ENCODE data around the gene CCNB2. TPM values are rescaled to one million over a fixed set of nuclear protein-coding genes. Genes with fewer than 3 reads are reported as not detected.

Gene CCNB2
- total and polyA plus RNA-seq, 2 donors, result 19.5 to 75.1 TPM

GRCh38 chr15:59166601-59167265, 61.8 kb downstream of the CCNB2 start:
- Histone ChIP-seq H3K4me1 (ENCODE audit: control insufficient read depth in 2 of 2, insufficient read depth in 2 of 2, low read length in 2 of 2) (peaks cover 0 to 2% of the 10 kb centered on the region in 2 donors), H3K9me3 (ENCODE audit: control insufficient read depth in 2 of 2, insufficient read depth in 1 of 2, low read length in 1 of 2) (no peaks in the 10 kb centered on the region), H3K4me3 (ENCODE audit: low read length in 2 of 2) (no peak overlapping the region), H3K27me3 (ENCODE audit: control insufficient read depth in 2 of 2, insufficient read depth in 1 of 2, low read length in 1 of 2) (no peaks in the 10 kb centered on the region), H3K27ac (ENCODE audit: low read depth in 1 of 2, low read length in 1 of 2) (peak overlapping the region in 1 of 2 donors; percentile 31), H3K36me3 (ENCODE audit: control insufficient read depth in 2 of 2, insufficient read depth in 2 of 2, low read length in 1 of 2) (no peaks in the 10 kb centered on the region)
- WGBS, result 87% methylated on average over 11 of the region's 11 CpGs
- no peak for DNase-seq (ENCODE audit: low read depth in 6 of 9, low spot score in 9 of 9)

GRCh38 chr15:59168536-59168935, 63.6 kb downstream of the CCNB2 start:
- Histone ChIP-seq H3K9me3 (ENCODE audit: control insufficient read depth in 2 of 2, insufficient read depth in 1 of 2, low read length in 1 of 2) (no peaks in the 10 kb centered on the region), H3K27me3 (ENCODE audit: control insufficient read depth in 2 of 2, insufficient read depth in 1 of 2, low read length in 1 of 2) (no peaks in the 10 kb centered on the region), H3K27ac (ENCODE audit: low read depth in 1 of 2, low read length in 1 of 2) (no peak overlapping the region), H3K36me3 (ENCODE audit: control insufficient read depth in 2 of 2, insufficient read depth in 2 of 2, low read length in 1 of 2) (no peaks in the 10 kb centered on the region), H3K4me3 (ENCODE audit: low read length in 2 of 2) (no peak overlapping the region), H3K4me1 (ENCODE audit: control insufficient read depth in 2 of 2, insufficient read depth in 2 of 2, low read length in 2 of 2) (peaks cover 0 to 2% of the 10 kb centered on the region in 2 donors)
- DNase-seq (ENCODE audit: low read depth in 6 of 9, low spot score in 9 of 9), result no peak
- WGBS, result 92% methylated on average over 7 of the region's 7 CpGs

- no peak for DNase-seq (ENCODE audit: low read depth in 6 of 9, low spot score in 9 of 9)
- WGBS, result 95% methylated on average over 3 of the region's 3 CpGs
- Histone ChIP-seq H3K36me3 (ENCODE audit: control insufficient read depth in 2 of 2, insufficient read depth in 2 of 2, low read length in 1 of 2) (no peaks in the 10 kb centered on the region), H3K27ac (ENCODE audit: low read depth in 1 of 2, low read length in 1 of 2) (no peak overlapping the region), H3K4me1 (ENCODE audit: control insufficient read depth in 2 of 2, insufficient read depth in 2 of 2, low read length in 2 of 2) (peaks cover 0 to 2% of the 10 kb centered on the region in 2 donors), H3K27me3 (ENCODE audit: control insufficient read depth in 2 of 2, insufficient read depth in 1 of 2, low read length in 1 of 2) (no peaks in the 10 kb centered on the region), H3K9me3 (ENCODE audit: control insufficient read depth in 2 of 2, insufficient read depth in 1 of 2, low read length in 1 of 2) (no peaks in the 10 kb centered on the region), H3K4me3 (ENCODE audit: low read length in 2 of 2) (no peak overlapping the region)
Measured at GRCh38 chr15:59169251-59169708, 64.3 kb downstream of the CCNB2 start.

GRCh38 chr15:59170295-59171066, 65.5 kb downstream of the CCNB2 start:
- no peak overlapping the region for H3K4me3 ChIP-seq (ENCODE audit: low read length in 2 of 2)
- H3K27ac ChIP-seq (ENCODE audit: low read depth in 1 of 2, low read length in 1 of 2), result peak overlapping the region in 1 of 2 donors; percentile 31
- WGBS, result 66% methylated on average over 12 of the region's 12 CpGs
- no peaks in the 10 kb centered on the region for H3K9me3 ChIP-seq (ENCODE audit: control insufficient read depth in 2 of 2, insufficient read depth in 1 of 2, low read length in 1 of 2)
- peaks cover 0 to 3% of the 10 kb centered on the region in 2 donors for H3K4me1 ChIP-seq (ENCODE audit: control insufficient read depth in 2 of 2, insufficient read depth in 2 of 2, low read length in 2 of 2)
- H3K27me3 ChIP-seq (ENCODE audit: control insufficient read depth in 2 of 2, insufficient read depth in 1 of 2, low read length in 1 of 2), result no peaks in the 10 kb centered on the region
- DNase-seq (ENCODE audit: low read depth in 6 of 9, low spot score in 9 of 9), result no peak
- no peaks in the 10 kb centered on the region for H3K36me3 ChIP-seq (ENCODE audit: control insufficient read depth in 2 of 2, insufficient read depth in 2 of 2, low read length in 1 of 2)

- no peak overlapping the region for H3K4me3 ChIP-seq (ENCODE audit: low read length in 2 of 2)
- peaks cover 0 to 3% of the 10 kb centered on the region in 2 donors for H3K4me1 ChIP-seq (ENCODE audit: control insufficient read depth in 2 of 2, insufficient read depth in 2 of 2, low read length in 2 of 2)
- no peaks in the 10 kb centered on the region for H3K27me3 ChIP-seq (ENCODE audit: control insufficient read depth in 2 of 2, insufficient read depth in 1 of 2, low read length in 1 of 2)
- 98% methylated on average over 8 of the region's 8 CpGs for WGBS
- H3K9me3 ChIP-seq (ENCODE audit: control insufficient read depth in 2 of 2, insufficient read depth in 1 of 2, low read length in 1 of 2), result no peaks in the 10 kb centered on the region
- no peak for DNase-seq (ENCODE audit: low read depth in 6 of 9, low spot score in 9 of 9)
- no peaks in the 10 kb centered on the region for H3K36me3 ChIP-seq (ENCODE audit: control insufficient read depth in 2 of 2, insufficient read depth in 2 of 2, low read length in 1 of 2)
- no peak overlapping the region for H3K27ac ChIP-seq (ENCODE audit: low read depth in 1 of 2, low read length in 1 of 2)
Measured at GRCh38 chr15:59171067-59171397, 66.1 kb downstream of the CCNB2 start.

- H3K27me3 ChIP-seq (ENCODE audit: control insufficient read depth in 2 of 2, insufficient read depth in 1 of 2, low read length in 1 of 2), result no peaks in the 10 kb centered on the region
- H3K4me1 ChIP-seq (ENCODE audit: control insufficient read depth in 2 of 2, insufficient read depth in 2 of 2, low read length in 2 of 2), result peaks cover 0 to 3% of the 10 kb centered on the region in 2 donors
- no peak overlapping the region for H3K4me3 ChIP-seq (ENCODE audit: low read length in 2 of 2)
- 98% methylated on average over 7 of the region's 7 CpGs for WGBS
- H3K9me3 ChIP-seq (ENCODE audit: control insufficient read depth in 2 of 2, insufficient read depth in 1 of 2, low read length in 1 of 2), result no peaks in the 10 kb centered on the region
- no peak for DNase-seq (ENCODE audit: low read depth in 6 of 9, low spot score in 9 of 9)
- no peak overlapping the region for H3K27ac ChIP-seq (ENCODE audit: low read depth in 1 of 2, low read length in 1 of 2)
- H3K36me3 ChIP-seq (ENCODE audit: control insufficient read depth in 2 of 2, insufficient read depth in 2 of 2, low read length in 1 of 2), result no peaks in the 10 kb centered on the region
Measured at GRCh38 chr15:59172289-59172901, 67.4 kb downstream of the CCNB2 start.

- no peaks in the 10 kb centered on the region for H3K36me3 ChIP-seq (ENCODE audit: control insufficient read depth in 2 of 2, insufficient read depth in 2 of 2, low read length in 1 of 2)
Measured at GRCh38 chr15:59173194-59173593, 68.2 kb downstream of the CCNB2 start.

GRCh38 chr15:59174151-59174834, 69.3 kb downstream of the CCNB2 start:
- Histone ChIP-seq H3K27me3 (ENCODE audit: control insufficient read depth in 2 of 2, insufficient read depth in 1 of 2, low read length in 1 of 2) (no peaks in the 10 kb centered on the region), H3K4me3 (ENCODE audit: low read length in 2 of 2) (no peak overlapping the region), H3K9me3 (ENCODE audit: control insufficient read depth in 2 of 2, insufficient read depth in 1 of 2, low read length in 1 of 2) (no peaks in the 10 kb centered on the region), H3K27ac (ENCODE audit: low read depth in 1 of 2, low read length in 1 of 2) (no peak overlapping the region), H3K4me1 (ENCODE audit: control insufficient read depth in 2 of 2, insufficient read depth in 2 of 2, low read length in 2 of 2) (peaks cover 0 to 5% of the 10 kb centered on the region in 2 donors), H3K36me3 (ENCODE audit: control insufficient read depth in 2 of 2, insufficient read depth in 2 of 2, low read length in 1 of 2) (no peaks in the 10 kb centered on the region)
- 96% methylated on average over 12 of the region's 12 CpGs for WGBS
- no peak for DNase-seq (ENCODE audit: low read depth in 6 of 9, low spot score in 9 of 9)

More at GRCh38 chr15:59173194-59173593, 68.2 kb downstream of the CCNB2 start:
- 97% methylated on average over 5 of the region's 5 CpGs for WGBS
- H3K4me1 ChIP-seq (ENCODE audit: control insufficient read depth in 2 of 2, insufficient read depth in 2 of 2, low read length in 2 of 2), result peaks cover 0 to 3% of the 10 kb centered on the region in 2 donors
- no peaks in the 10 kb centered on the region for H3K27me3 ChIP-seq (ENCODE audit: control insufficient read depth in 2 of 2, insufficient read depth in 1 of 2, low read length in 1 of 2)
- no peak overlapping the region for H3K4me3 ChIP-seq (ENCODE audit: low read length in 2 of 2)
- no peaks in the 10 kb centered on the region for H3K9me3 ChIP-seq (ENCODE audit: control insufficient read depth in 2 of 2, insufficient read depth in 1 of 2, low read length in 1 of 2)
- DNase-seq (ENCODE audit: low read depth in 6 of 9, low spot score in 9 of 9), result no peak
- H3K27ac ChIP-seq (ENCODE audit: low read depth in 1 of 2, low read length in 1 of 2), result no peak overlapping the region
